Heart left ventricle (tissue), 16 donors: ENCODE results near the gene DUX4. TPM values are rescaled to one million over a fixed set of nuclear protein-coding genes. Genes with fewer than 3 reads are reported as not detected.
"Not testable (repeated sequence)": the region's sequence is repeated elsewhere in the genome, so short reads cannot be mapped to it uniquely, and the experiment has no call there.

ENCODE experiments used
- ATAC-seq, 4 donors: fragments of 200-7000 bp; cut with Tn5 transposase; one replicate each; pipeline ENCODE4 v1.9.1; 2020 to 2022; ENCODE audit warnings: moderate library complexity in 4 of 4, mild to moderate bottlenecking in 3 of 4, moderate number of reproducible peaks in 1 of 4
- DNase-seq, 5 donors: peaks; one replicate each; pipeline ENCODE4 v3.0.0-alpha.2; 2020
- H3K27ac ChIP-seq, 12 donors: fragments of 200-600 bp; sonication (generic) in 4 of 12; one replicate each; pipeline versions ENCODE4 v1.5.0 to v1.8.0; 2016 to 2022; ENCODE audit warnings: mild to moderate bottlenecking in 2 of 12
- H3K27me3 ChIP-seq, 9 donors: fragments of 200-600 bp; sonication (generic) in 2 of 9; one replicate each; pipeline versions ENCODE4 v1.5.1 to v1.8.0; 2016 to 2022; ENCODE audit warnings: mild to moderate bottlenecking in 3 of 9
- H3K36me3 ChIP-seq, 9 donors: fragments of 200-600 bp; sonication (generic) in 2 of 9; one replicate each; pipeline versions ENCODE4 v1.5.0 to v1.8.0; 2018 to 2022; ENCODE audit warnings: mild to moderate bottlenecking in 2 of 9
- H3K4me1 ChIP-seq, 12 donors: fragments of 200-600 bp; sonication (generic) in 4 of 12; one replicate each; pipeline versions ENCODE4 v1.5.0 to v1.8.0; 2016 to 2022; ENCODE audit warnings: mild to moderate bottlenecking in 3 of 12
- H3K4me3 ChIP-seq, 12 donors: fragments of 200-600 bp; sonication (generic) in 4 of 12; one replicate each; pipeline versions ENCODE4 v1.5.0 to v1.8.0; 2017 to 2022; ENCODE audit warnings: mild to moderate bottlenecking in 9 of 12, moderate library complexity in 4 of 12
- H3K9me3 ChIP-seq, 12 donors: fragments of 200-600 bp; sonication (generic) in 4 of 12; one replicate each; pipeline versions ENCODE4 v1.5.0 to v1.8.0; 2016 to 2022; ENCODE audit warnings: mild to moderate bottlenecking in 1 of 12
- WGBS, 4 donors: extraction: QIAGEN DNeasy Blood & Tissue Kit in 2 of 4; methylation state at CpG; one replicate each; pipeline versions ENCODE4 v1.1.5 to v1.1.7; 2013 to 2018; 5-methylcytosine and 5-hydroxymethylcytosine counted together
- intact Hi-C, 10 donors: fragments of 100-400 bp; cut with DNase I; formaldehyde crosslinking; loops; one replicate each; pipeline versions ENCODE4 v1.11.1 to v1.14.2; 2022
- long read RNA-seq, 3 donors: library from polyadenylated mRNA; unstranded; transcript quantifications; one replicate each; pipeline ENCODE4 v2.0.0, GENCODE V29; 2020 to 2021
- polyA plus RNA-seq, 2 donors: library from polyadenylated mRNA; stranded (reverse); fragments of 200-250 nt; gene quantifications; one replicate each; pipeline ENCODE4 v1.2.3, GENCODE V29; 2013
- total RNA-seq, 9 donors: library from RNA; depleted of rRNA in 2 of 9; stranded (reverse); fragments of >200 nt in 2 of 9; fragmentation: NEBNext Ultra II Directional in 3 of 9; extraction: Animal tissue kit (Norgen Biotek cat#: 25700) in 3 of 9; gene quantifications; one replicate each; pipeline versions ENCODE4 v1.1.0 to v1.2.4, GENCODE V29; 2016 to 2023
- donor health status: ischemic (EF 13 %, LVEDD 7.1; RV severe dilation, severe dysfunction).
- donor health status: healthy with polysubstance abuse.
- donor health status: DM: no; HTN: yes; CAD: no.
- donor health status: DM: no; HTN: no; CAD: no.
- donor health status: ischemic (EF 25% LVEDD 6.9; RV normal size, moderate dysfunction).
- donor health status: ischemic (EF 25% LVEDD 5.7; RV mildly dilated, moderate dysfunction).
- donor health status: healthy.
- donor health status: DM: yes; HTN: yes; CAD: no.
- donor health status: ischemic (EF 35%, LVEDD 5.7; RV mildly dilated, moderate dysfunction).
- donor health status: nonischemic (EF 11% LVEDD 7.7; RV severe dilation, severe dysfunction).
- donor health status: DM: yes; HTN: yes; CAD: no.
- donor health status: PGD.
- donor health status: ischemic (EF 29% LVEDD 5.4; RV normal size, mild dysfunction).
- donor health status: nonischemic (EF 23%, LVEDD 6.1; RV moderate dilation, normal function).

The DUX4 gene
- total RNA-seq (not detected), polyA plus RNA-seq (not detected)
- long read RNA-seq, donor 1: 0 reads
- long read RNA-seq, donor 2: 0 reads
- long read RNA-seq, donor 3: 0 reads

- H3K27me3 ChIP-seq, H3K4me3 ChIP-seq, ATAC-seq, intact Hi-C loops, H3K4me1 ChIP-seq, H3K36me3 ChIP-seq, H3K27ac ChIP-seq, H3K9me3 ChIP-seq: not testable (repeated sequence)
- peak in 3 of 5 donors; percentile 3 to 21 (median 5) for DNase-seq
- 63 to 74% (median 67%) methylated on average over 2 to 21 of the region's 32 CpGs; no CpG with 5 or more reads in 1 of the 4 donors for WGBS, 4 donors
Observed at GRCh38 chr4:190173428-190173827, at the start of gene DUX4. TSS of gene DUX4 (plus strand) at chr4:190173774. CDS start at chr4:190173774, 0 bp downstream.

GRCh38 chr4:190175436-190175835, 1.9 kb downstream of the DUX4 start:
- peak in 2 of 5 donors; percentile 3 to 18 for DNase-seq
- H3K27me3 ChIP-seq, H3K27ac ChIP-seq, ATAC-seq, H3K9me3 ChIP-seq, intact Hi-C loops, H3K4me3 ChIP-seq, H3K36me3 ChIP-seq, H3K4me1 ChIP-seq: not testable (repeated sequence)
- 43 to 51% (median 47%) methylated on average over 7 to 27 of the region's 33 CpGs for WGBS, 4 donors

GRCh38 chr4:190177727-190178605, 4.4 kb downstream of the DUX4 start:
- H3K9me3 ChIP-seq, H3K36me3 ChIP-seq, H3K4me1 ChIP-seq, H3K27me3 ChIP-seq, H3K4me3 ChIP-seq, H3K27ac ChIP-seq, intact Hi-C loops: not testable (repeated sequence)
- DNase-seq (peak in 2 of 5 donors; percentile 19 to 22), ATAC-seq (peak; percentile 42 to 74 (median 52))
- 32 to 47% (median 38%) methylated on average over 4 to 5 of the region's 6 CpGs for WGBS, 4 donors

- WGBS, 4 donors: 17 to 29% (median 22%) methylated on average over 3 to 4 of the region's 4 CpGs
- H3K4me1 ChIP-seq, intact Hi-C loops, H3K27me3 ChIP-seq, H3K4me3 ChIP-seq, H3K36me3 ChIP-seq, H3K27ac ChIP-seq, H3K9me3 ChIP-seq, DNase-seq: not testable (repeated sequence)
- peak in 3 of 4 donors; percentile 13 to 37 (median 30) for ATAC-seq
Observed at GRCh38 chr4:190178606-190178990, 5.0 kb downstream of the DUX4 start.

GRCh38 chr4:190179030-190179739, 5.6 kb downstream of the DUX4 start:
- intact Hi-C loops, H3K4me3 ChIP-seq, H3K27me3 ChIP-seq, H3K4me1 ChIP-seq, H3K36me3 ChIP-seq, H3K9me3 ChIP-seq, H3K27ac ChIP-seq: not testable (repeated sequence)
- DNase-seq: peak in 1 of 5 donors; percentile 12
- ATAC-seq: peak; percentile 77 to 88 (median 82)
- 26 to 28% methylated on average over 2 of the region's 2 CpGs; no CpG with 5 or more reads in 2 of the 4 donors for WGBS, 4 donors

GRCh38 chr4:190179740-190180094, 6.1 kb downstream of the DUX4 start:
- WGBS, 4 donors: 0 to 100% (median 28%) methylated on average over 1 of the region's 2 CpGs
- H3K4me1 ChIP-seq, H3K4me3 ChIP-seq, DNase-seq, H3K27ac ChIP-seq, H3K36me3 ChIP-seq, H3K9me3 ChIP-seq, H3K27me3 ChIP-seq, intact Hi-C loops: not testable (repeated sequence)
- peak; percentile 24 to 67 (median 55) for ATAC-seq

- WGBS, 4 donors: 12 to 26% methylated on average over 1 of the region's 1 CpG; no CpG with 5 or more reads in 2 of the 4 donors
- intact Hi-C loops: not testable (repeated sequence)
- ATAC-seq: peak in 3 of 4 donors; percentile 23 to 25 (median 25)
Observed at GRCh38 chr4:190180947-190181346, 7.4 kb downstream of the DUX4 start.

GRCh38 chr4:190181481-190182100, 8.0 kb downstream of the DUX4 start:
- WGBS, 4 donors: 39 to 50% methylated on average over 1 to 3 of the region's 7 CpGs; no CpG with 5 or more reads in 2 of the 4 donors
- H3K36me3 ChIP-seq, H3K4me3 ChIP-seq, intact Hi-C loops, H3K27ac ChIP-seq, H3K9me3 ChIP-seq, ATAC-seq, H3K27me3 ChIP-seq, H3K4me1 ChIP-seq: not testable (repeated sequence)
- DNase-seq: peak in 3 of 5 donors; percentile 11 to 20 (median 12)

More at GRCh38 chr4:190180947-190181346, 7.4 kb downstream of the DUX4 start:
- H3K36me3 ChIP-seq, H3K9me3 ChIP-seq, H3K27ac ChIP-seq, H3K4me1 ChIP-seq, DNase-seq, H3K27me3 ChIP-seq, H3K4me3 ChIP-seq: not testable (repeated sequence)

GRCh38 chr4:190203510-190203909, 29.9 kb downstream of the DUX4 start:
- H3K4me1 ChIP-seq, intact Hi-C loops, H3K27ac ChIP-seq, H3K4me3 ChIP-seq, H3K9me3 ChIP-seq, ATAC-seq, H3K27me3 ChIP-seq, H3K36me3 ChIP-seq: not testable (repeated sequence)
- 75 to 80% (median 79%) methylated on average over 44 to 51 of the region's 73 CpGs for WGBS, 4 donors
- peak in 3 of 5 donors; percentile 10 to 63 (median 21) for DNase-seq
